Loucy (cell line): ENCODE results near the gene KDM4B.

Experiments used
- H2AFZ ChIP-seq: fragments of 200-600 bp; sonication (generic); 2 replicates; pipeline ENCODE4 v1.6.0; 2016; ENCODE audit warnings: antibody characterized with exemption, mild to moderate bottlenecking, low read length, moderate library complexity
- H3F3A ChIP-seq: fragments of 200-600 bp; 2 replicates; pipeline ENCODE4 v1.6.0; 2016; ENCODE audit warnings: antibody characterized with exemption, low read depth, mild to moderate bottlenecking
- H3K27me3 ChIP-seq: fragments of 200-600 bp; sonication (generic); 2 replicates; pipeline ENCODE4 v1.6.1; 2014; ENCODE audit warnings: low read length, mild to moderate bottlenecking; ENCODE audit not compliant: insufficient read depth, poor library complexity, severe bottlenecking
- H3K36me3 ChIP-seq: fragments of 200-600 bp; sonication (generic); 2 replicates; pipeline ENCODE4 v1.6.1; 2016; ENCODE audit warnings: low read length; ENCODE audit not compliant: insufficient read depth
- H3K4me1 ChIP-seq: fragments of 200-600 bp; sonication (generic); 2 replicates; pipeline ENCODE4 v1.5.1; 2014; ENCODE audit warnings: low read length, mild to moderate bottlenecking; ENCODE audit not compliant: insufficient read depth, poor library complexity, severe bottlenecking
- H3K4me2 ChIP-seq: fragments of 200-600 bp; sonication (generic); 2 replicates; pipeline ENCODE4 v1.6.0; 2014; ENCODE audit warnings: antibody characterized with exemption, low read length, low read depth, mild to moderate bottlenecking; ENCODE audit not compliant: poor library complexity, severe bottlenecking
- H3K4me3 ChIP-seq: fragments of 200-600 bp; sonication (generic); 2 replicates; pipeline ENCODE4 v1.5.1; 2014; ENCODE audit warnings: low read length, mild to moderate bottlenecking, mixed read lengths; ENCODE audit not compliant: poor library complexity, severe bottlenecking
- H3K79me2 ChIP-seq: fragments of 200-600 bp; sonication (generic); 2 replicates; pipeline ENCODE4 v1.6.1; 2014; ENCODE audit warnings: low read length; ENCODE audit not compliant: insufficient read depth
- H3K9ac ChIP-seq: fragments of 200-600 bp; sonication (generic); 2 replicates; pipeline ENCODE4 v1.6.0; 2014; ENCODE audit warnings: mild to moderate bottlenecking, low read depth, low read length, moderate library complexity; ENCODE audit not compliant: poor library complexity, severe bottlenecking
- H3K9me2 ChIP-seq: fragments of 200-600 bp; sonication (generic); replicated peaks from 2 replicates; pipeline ENCODE4 v1.6.1; 2016; ENCODE audit warnings: low read depth, low read length, mixed read lengths
- H3K9me3 ChIP-seq: fragments of 200-600 bp; sonication (generic); 2 replicates; pipeline ENCODE4 v1.6.1; 2014; ENCODE audit warnings: mild to moderate bottlenecking, antibody characterized with exemption, low read length, low read depth; ENCODE audit not compliant: insufficient read depth
- H4K20me1 ChIP-seq: fragments of 200-600 bp; sonication (generic); 2 replicates; pipeline ENCODE4 v1.6.0; 2014; ENCODE audit warnings: antibody characterized with exemption, low read length, mild to moderate bottlenecking; ENCODE audit not compliant: insufficient read depth, poor library complexity, severe bottlenecking
- CTCF ChIP-seq: fragments of 200-600 bp; sonication (generic); conservative IDR thresholded peaks from 2 replicates; pipeline ENCODE4 v1.5.1; 2014; ENCODE audit warnings: mild to moderate bottlenecking, antibody characterized with exemption, low read length
- EZH2phosphoT487 ChIP-seq: fragments of 200-600 bp; IDR thresholded peaks from 2 replicates; pipeline ENCODE4 v1.6.1; 2018; ENCODE audit warnings: antibody characterized with exemption, mild to moderate bottlenecking, moderate library complexity, borderline replicate concordance

Gene KDM4B

GRCh38 chr19:5115351-5115750 lies 146.4 kb downstream of the KDM4B start:
- Histone ChIP-seq H3K9me2 (no peaks in the 10 kb centered on the region), H3K9ac (no peak overlapping the region), H3K27me3 (no peaks in the 10 kb centered on the region), H3K36me3 (peaks cover 59% of the 10 kb centered on the region; the same call in 1 of the 2 replicates), H3K9me3 (no peaks in the 10 kb centered on the region), H4K20me1 (no peaks in the 10 kb centered on the region), H3K4me2 (no peak overlapping the region), H3K4me1 (peaks cover under 1% of the 10 kb centered on the region), H3F3A (no peaks in the 10 kb centered on the region), H2AFZ (no peak overlapping the region), H3K79me2 (no peaks in the 10 kb centered on the region), H3K4me3 (no peak overlapping the region)
- TF ChIP-seq CTCF: no peak
- no peak for TF ChIP-seq EZH2phosphoT487

DNA sequence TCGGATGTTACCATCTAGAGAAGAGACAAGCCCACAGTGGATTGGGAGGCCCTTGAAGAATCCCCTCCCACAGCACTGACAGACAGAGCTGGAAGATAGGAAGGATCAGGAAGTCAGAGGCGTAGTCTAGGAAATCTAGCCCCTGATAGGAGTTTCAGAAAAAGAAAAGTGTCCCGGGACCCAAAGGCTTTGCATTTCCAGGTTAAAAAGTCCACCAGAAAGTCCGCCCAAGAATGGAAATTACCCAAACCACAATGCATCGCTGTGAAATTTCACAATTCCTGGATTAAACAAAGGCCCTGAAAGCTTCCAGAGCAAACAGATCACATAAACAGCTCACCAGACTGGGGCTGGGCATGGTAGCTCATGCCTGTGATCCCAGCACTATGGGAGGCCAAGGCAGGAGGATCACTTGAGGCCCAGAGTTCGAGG lies 146.9 kb downstream of the KDM4B start:
- no peak overlapping the region for H3K4me2 ChIP-seq
- no peaks in the 10 kb centered on the region for H4K20me1 ChIP-seq
- H3K4me3 ChIP-seq: no peak overlapping the region
- H3F3A ChIP-seq: no peaks in the 10 kb centered on the region
- H3K9ac ChIP-seq: no peak overlapping the region
- H3K4me1 ChIP-seq: peaks cover 5% of the 10 kb centered on the region
- H3K9me2 ChIP-seq: no peaks in the 10 kb centered on the region
- no peaks in the 10 kb centered on the region for H3K79me2 ChIP-seq
- TF ChIP-seq EZH2phosphoT487 (no peak), CTCF (no peak)
- no peak overlapping the region for H2AFZ ChIP-seq
- no peaks in the 10 kb centered on the region for H3K9me3 ChIP-seq
- no peaks in the 10 kb centered on the region for H3K27me3 ChIP-seq
- H3K36me3 ChIP-seq: peaks cover 59% of the 10 kb centered on the region; the same call in 1 of the 2 replicates

GRCh38 chr19:5116292-5116691 lies 147.4 kb downstream of the KDM4B start:
- Histone ChIP-seq H2AFZ (no peak overlapping the region), H3K9ac (no peak overlapping the region), H3K9me3 (no peaks in the 10 kb centered on the region), H3K4me2 (no peak overlapping the region), H3K4me3 (no peak overlapping the region), H3K27me3 (no peaks in the 10 kb centered on the region), H3K36me3 (peaks cover 56% of the 10 kb centered on the region; the same call in 1 of the 2 replicates), H3K4me1 (peaks cover 10% of the 10 kb centered on the region), H4K20me1 (no peaks in the 10 kb centered on the region), H3K79me2 (no peaks in the 10 kb centered on the region), H3K9me2 (no peaks in the 10 kb centered on the region), H3F3A (no peaks in the 10 kb centered on the region)
- no peak for TF ChIP-seq CTCF
- TF ChIP-seq EZH2phosphoT487: no peak
